ENCODE measurements around the gene SLC25A29.
"Not testable (repeated sequence)": the region's sequence is repeated elsewhere in the genome, so short reads cannot be mapped to it uniquely, and the experiment has no call there.

SLC25A29 gene, protein sequence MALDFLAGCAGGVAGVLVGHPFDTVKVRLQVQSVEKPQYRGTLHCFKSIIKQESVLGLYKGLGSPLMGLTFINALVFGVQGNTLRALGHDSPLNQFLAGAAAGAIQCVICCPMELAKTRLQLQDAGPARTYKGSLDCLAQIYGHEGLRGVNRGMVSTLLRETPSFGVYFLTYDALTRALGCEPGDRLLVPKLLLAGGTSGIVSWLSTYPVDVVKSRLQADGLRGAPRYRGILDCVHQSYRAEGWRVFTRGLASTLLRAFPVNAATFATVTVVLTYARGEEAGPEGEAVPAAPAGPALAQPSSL

DNA sequence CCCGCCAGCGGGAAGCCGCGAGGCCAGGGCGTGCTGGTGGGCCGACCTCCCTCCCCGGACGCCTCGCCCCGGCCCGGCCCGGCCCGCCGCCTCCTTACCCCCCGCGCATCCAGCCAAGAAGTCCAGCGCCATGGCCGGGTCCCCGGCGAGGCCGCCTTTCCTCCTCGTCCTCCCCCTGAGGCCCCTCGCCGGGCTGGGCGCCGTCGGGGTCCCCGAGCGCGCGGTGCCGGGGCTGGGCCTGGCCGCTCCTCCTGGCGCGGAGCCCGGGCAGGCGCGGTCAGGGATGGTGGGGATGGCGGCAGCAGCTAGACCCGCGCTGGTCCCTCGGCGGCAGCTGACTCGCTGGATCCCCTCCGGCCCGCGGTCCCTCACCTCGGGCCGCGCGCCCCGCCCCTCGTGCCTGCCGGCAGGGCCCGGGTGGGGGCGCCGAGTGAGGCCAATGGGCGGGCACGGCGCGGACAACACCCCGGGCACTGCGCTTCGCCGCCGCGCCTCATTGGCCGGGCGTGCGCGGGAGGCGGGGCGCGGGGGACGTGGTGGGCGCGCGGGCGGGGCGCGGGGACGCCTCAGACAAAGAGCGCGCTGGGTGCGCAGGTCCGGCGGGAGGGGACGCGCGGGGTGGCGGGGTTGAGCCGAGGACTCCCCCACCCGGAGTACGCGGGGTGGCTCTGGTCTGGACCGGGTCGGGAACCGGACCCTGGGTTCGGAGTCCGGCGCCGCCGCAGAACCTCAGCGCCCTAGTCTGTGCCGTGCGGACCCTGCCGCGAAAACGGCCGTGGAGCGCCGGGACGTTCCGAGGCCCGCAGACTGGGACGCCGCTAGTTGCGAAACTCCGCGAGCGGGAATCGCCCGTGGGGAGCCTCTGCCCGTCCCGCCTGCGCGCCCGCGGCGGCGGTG, at the start of gene SLC25A29:
SLC25A29 (minus strand) TSS at position 344 of the 897 bp plus-strand sequence; CDS start at position 132, 212 bp downstream.
- DNase-seq: peak; percentile 82
- in situ Hi-C loops (cut with MboI; ENCODE audit: low pct_unique_long_range_greater_than_20kb, low sequenced_read_pairs): no loop called here

DNA sequence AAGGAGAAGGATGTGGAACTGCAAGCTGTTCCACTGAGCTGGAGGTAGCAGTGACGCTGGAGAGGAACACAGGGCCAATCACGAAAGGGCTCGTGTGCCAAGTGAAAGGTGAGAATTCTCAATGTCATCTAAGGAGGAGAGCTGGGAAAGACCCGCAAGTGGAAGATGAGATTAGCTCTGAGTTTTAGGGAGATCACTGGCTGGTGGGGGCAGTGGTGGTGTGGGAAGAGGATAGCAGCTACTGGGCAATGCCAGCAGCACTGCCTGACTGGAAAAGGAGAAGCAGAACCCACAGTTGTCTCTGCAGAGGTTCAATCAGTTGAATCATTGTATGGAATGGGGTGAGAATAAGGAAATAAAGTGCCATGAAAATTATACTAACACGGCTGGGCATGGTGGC, 44.7 kb upstream of the SLC25A29 start:
- DNase-seq: no peak
- in situ Hi-C loops (cut with MboI; ENCODE audit: low pct_unique_long_range_greater_than_20kb, low sequenced_read_pairs): no loop called here

DNA sequence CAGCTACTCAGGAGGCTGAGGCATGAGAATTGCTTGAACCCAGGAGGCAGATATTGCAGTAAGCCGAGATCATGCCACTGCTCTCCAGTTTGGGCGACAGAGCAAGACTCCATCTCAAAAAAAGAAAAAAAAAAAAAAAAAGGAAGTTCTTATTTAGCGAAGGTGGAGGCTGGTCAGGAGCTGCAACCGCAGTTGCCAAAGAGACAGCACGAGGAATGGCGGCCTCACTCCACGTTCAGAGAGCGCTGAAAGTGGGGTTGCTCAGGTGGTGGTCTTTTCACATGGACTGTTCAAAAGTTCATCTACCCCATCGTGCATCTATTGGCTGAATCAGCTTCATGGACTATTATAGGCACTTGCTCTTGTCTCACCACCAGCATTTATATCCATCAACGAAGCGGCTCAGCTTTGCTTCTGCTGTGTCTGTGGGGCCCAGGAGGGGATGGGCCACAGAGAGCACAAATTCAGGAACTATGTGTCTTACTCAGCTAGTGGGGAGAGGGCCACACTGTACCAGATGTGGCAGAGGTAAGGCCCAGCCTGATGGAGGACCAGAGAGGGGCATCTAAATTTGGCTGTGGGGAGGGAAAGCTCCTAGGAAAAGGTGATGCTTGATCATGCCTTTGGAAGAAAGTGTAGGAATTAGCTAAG, 44.2 kb upstream of the SLC25A29 start:
- in situ Hi-C loops (cut with MboI; ENCODE audit: low pct_unique_long_range_greater_than_20kb, low sequenced_read_pairs): no loop called here
- DNase-seq: peak; percentile 16

DNA sequence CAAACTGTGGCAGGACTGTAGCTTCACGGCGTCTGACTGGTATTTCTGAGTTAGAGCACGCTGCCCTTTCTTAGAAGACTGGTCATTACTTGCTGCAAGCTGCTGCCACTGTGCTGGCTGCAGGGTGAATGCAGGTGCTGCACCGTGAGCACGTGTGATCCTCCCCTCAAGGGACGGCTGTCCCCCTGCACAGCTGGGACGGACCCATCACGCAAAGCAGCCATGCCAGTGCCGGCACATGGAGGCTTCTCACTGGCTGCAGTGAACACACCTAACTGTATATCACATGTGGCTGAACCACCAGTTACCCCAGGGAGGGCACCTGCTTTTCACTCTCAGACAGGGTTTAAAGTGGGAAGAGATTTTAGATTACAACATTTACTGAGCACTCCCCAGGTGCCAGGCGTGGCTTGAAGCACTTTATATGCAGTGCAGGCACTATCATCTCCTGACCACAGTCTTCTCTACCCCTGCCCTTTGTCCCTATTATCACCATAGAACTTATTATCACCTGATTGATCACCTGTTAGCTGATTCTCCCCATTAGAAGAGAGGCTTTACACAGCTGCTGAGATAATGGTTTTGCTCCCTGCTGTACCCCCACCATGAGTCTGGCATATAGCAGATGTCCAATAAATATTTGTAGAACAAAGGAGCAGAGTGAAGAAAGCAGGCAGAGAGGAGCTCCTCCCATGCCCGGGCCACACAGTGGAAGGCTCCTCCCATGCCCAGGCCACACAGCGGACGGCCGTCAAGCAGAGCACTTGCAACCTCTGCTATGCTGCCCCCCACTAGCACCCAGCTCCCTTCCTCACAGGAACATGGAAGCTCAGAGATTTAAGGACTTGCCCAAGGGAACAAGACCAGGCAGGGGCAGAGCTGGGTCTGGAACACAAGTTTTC, 42.8 kb upstream of the SLC25A29 start:
- in situ Hi-C loops (cut with MboI; ENCODE audit: low pct_unique_long_range_greater_than_20kb, low sequenced_read_pairs): no loop called here
- DNase-seq: no peak

DNA sequence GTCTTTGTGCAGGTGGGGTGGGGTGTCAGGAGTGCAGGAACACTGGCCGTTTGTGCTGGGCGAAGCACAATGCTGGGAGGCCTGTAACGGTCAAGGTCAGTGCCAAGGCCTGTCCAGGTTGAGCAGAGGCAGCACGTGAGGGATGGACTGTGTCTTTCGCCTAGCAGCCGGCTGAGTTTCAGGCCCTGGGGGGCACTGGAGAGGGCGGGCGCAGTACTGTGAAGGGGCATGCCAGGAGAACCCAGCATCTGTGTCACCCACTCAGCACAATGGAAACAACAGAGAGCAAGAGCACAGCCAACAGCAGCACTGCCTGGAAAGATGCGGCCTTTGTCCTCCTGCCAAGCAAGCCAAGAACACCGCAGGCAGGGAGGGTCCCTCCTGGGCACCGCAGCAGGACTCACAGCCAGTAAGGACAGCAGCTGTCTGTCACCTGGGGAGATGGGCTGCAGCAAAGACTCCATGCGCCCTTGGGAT, 42.0 kb upstream of the SLC25A29 start:
- DNase-seq: no peak
- in situ Hi-C loops (cut with MboI; ENCODE audit: low pct_unique_long_range_greater_than_20kb, low sequenced_read_pairs): no loop called here

DNA sequence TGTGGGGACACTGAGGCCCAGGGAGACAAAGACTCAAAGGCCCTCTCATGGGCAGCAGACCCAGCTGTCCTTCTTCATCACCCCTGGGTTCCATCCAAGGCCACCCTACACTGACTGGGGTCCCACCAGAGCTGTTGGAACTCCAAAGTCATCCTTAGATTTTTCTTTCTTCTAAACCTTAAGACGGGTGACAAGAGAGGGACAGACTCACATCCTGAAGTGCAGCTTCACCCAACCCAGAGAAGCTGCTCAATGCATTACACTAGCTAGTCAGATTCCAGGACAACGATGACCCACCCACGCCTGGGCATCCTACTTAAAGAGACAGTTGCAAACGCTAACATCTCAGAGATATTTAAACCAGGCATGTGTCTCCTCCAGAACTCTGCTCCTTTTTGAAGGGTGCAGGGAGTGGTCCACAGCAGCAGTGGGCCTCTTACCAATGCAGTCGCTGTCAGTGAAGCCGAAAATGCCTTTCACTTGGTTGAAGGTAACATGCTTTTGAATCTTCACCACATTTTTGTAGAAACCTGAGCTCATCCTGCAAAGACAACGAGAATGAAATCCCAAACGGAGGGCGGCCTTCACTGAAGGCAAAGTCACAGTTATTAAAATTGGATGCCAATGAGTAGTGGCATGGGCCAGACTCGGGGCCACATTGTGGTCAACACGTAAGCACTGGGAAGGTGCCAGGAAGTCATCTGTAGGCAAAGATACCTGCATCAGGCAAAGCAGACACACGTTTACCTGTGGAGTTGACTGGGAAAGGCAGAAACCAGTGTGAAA, 40.3 kb upstream of the SLC25A29 start:
- DNase-seq: no peak
- in situ Hi-C loops (cut with MboI; ENCODE audit: low pct_unique_long_range_greater_than_20kb, low sequenced_read_pairs): no loop called here

DNA sequence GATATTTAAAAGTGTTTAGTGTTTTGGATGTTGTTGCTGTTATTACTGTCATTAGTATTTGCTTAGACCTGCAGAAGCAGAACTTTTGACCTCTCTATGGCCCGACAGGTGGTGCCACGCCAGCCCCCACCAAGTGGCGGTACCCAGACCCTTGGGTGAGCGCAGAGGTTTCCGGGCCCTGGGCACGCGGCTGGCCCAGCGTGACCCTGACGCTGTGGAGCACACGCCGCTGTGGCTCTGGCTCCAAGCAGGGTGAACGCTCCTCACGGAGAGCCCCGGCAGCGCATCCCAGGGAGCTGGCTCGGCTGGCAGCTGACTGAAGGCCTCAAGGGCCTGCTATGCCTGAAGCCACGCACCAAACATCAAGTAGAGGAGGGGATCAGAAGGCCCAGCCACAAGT, 39.5 kb upstream of the SLC25A29 start:
- in situ Hi-C loops (cut with MboI; ENCODE audit: low pct_unique_long_range_greater_than_20kb, low sequenced_read_pairs): no loop called here
- DNase-seq: no peak

DNA sequence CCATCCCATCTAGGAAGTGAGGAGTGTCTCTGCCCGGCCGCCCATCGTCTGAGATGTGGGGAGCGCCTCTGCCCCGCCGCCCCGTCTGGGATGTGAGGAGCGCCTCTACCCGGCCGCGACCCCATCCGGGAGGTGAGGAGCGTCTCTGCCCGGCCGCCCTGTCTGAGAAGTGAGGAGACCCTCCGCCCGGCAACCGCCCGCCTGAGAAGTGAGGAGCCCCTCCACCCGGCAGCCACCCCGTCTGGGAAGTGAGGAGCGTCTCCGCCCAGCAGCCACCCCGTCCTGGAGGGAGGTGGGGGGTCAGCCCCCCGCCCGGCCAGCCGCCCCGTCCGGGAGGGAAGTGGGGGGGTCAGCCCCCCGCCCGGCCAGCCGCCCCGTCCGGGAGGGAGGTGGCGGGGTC, 38.4 kb upstream of the SLC25A29 start:
- DNase-seq; in situ Hi-C loops (cut with MboI; ENCODE audit: low pct_unique_long_range_greater_than_20kb, low sequenced_read_pairs): not testable (repeated sequence)

DNA sequence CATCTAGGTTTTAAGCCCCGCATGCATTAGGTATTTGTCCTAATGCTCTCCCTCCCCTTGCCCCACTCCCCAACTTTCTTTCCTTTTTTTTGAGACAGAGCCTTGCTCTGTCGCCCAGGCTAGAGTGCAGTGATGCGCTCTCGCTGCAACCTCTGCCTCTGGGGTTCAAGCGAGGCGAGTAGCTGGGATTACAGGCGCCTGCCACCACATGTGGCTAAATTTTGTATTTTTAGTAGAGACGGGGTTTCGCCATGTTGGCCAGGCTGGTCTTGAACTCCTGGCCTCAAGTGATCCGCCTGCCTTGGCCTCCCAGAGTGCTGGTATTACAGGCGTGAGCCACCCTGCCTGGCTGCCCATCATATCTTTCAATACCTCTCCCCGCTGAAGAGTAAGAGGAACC, 36.6 kb upstream of the SLC25A29 start:
- in situ Hi-C loops (cut with MboI; ENCODE audit: low pct_unique_long_range_greater_than_20kb, low sequenced_read_pairs); DNase-seq: not testable (repeated sequence)

DNA sequence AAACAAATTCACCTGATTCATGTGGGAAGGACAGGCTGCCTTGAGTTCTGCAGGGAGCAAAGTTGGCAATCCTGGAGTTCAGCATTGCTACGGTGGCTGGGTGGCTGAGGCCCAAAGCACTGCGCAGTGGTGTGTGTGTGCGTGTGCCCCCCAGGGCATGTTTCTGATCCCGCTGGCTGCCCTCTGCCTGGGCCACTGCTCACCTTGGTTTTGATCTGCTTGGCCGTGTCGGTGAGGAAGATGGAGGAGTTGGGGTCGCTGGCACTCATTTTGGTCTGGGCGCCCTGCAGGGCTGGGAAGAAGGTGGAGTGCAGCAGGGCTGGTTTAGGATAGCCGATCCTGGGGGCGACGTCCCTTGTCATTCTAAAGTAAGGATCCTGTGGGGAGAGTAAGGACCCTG, 36.0 kb upstream of the SLC25A29 start:
- in situ Hi-C loops (cut with MboI; ENCODE audit: low pct_unique_long_range_greater_than_20kb, low sequenced_read_pairs): no loop called here
- no peak for DNase-seq

DNA sequence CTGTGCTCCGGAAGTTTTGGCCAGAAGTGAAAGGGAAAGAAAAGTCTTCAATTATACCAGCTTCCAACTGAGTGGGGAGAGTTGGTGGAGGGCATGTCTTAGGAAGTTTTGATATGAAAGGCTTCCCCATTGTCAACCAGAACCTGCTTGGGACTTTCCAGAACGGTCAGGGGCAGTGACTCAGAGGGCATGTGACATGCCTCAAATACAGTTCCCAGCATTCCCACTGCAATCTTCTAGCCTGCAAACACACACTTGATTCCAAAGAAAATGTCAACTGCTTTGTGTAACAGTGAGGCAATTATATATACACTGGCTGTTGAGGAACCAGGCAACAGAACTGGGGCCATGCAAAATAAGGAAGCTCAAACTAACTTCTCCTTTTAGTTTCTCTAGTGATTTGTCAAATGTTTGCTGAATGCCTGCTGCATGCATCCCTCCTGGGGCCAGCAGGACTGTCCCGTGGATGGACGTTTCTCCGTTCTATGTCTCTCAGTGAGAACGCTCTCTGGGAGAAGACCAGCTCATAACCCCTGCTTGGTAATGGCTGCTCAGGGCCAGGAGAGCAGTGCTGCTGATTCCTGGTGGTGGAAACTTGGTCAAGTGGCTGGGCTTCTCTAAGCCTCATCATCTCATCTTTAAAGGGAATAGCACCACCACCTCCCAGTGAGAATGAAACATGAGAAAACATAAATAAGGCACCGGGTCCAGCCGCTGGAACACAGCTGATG, 35.2 kb upstream of the SLC25A29 start:
- peak; percentile 86 for DNase-seq
- in situ Hi-C loops (cut with MboI; ENCODE audit: low pct_unique_long_range_greater_than_20kb, low sequenced_read_pairs): no loop called here

DNA sequence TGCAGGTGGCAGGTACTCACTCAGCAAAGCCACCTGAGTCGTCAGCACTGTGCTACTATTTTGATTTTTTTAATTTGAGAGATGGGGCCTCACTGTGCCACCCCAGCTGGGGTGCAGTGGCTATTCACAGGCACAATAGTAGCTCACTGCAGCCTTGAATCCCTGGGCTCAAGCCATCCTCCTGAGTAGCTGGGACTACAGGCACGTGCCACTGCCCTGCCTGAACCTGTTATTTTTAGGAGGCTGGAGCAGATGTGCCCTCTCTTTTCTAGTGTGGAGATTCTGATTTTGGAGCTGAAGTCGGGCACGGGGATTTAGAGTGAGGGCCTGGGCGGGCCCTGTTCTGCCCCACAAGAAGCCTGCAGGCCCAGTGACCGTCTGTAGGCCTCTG, 34.2 kb upstream of the SLC25A29 start:
- no peak for DNase-seq
- in situ Hi-C loops (cut with MboI; ENCODE audit: low pct_unique_long_range_greater_than_20kb, low sequenced_read_pairs): no loop called here

DNA sequence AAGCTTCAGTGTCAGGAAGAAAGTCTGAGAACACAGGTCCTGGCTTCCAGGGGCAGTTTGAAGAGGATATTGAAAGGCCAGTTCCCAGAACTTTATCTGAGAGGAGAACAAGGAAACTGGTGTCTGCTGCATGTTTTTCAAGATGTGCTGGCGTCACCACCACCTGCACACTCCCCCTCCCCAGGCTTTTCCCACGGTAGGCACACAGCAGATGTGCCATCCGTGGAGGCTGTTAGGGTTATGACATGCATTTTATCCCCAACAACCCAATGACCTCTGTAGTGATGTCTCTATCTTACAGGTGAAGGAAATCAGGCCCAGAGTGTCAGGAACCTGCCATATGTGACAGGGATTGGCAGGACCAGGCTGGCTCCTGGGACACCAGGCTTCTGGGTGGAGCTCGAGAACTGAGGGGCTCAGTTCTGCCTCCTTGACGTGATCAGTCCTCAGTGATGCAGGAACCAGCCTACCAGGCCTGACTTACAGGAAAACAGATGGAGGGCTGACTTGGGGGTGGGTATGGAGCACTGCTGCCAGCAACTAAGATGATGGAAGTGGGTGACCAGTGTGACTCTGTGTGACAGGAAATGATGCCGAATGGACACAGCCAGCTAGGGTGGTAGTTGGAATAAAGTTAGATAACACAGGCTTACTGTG, 33.6 kb upstream of the SLC25A29 start:
- DNase-seq: no peak
- in situ Hi-C loops (cut with MboI; ENCODE audit: low pct_unique_long_range_greater_than_20kb, low sequenced_read_pairs): no loop called here

DNA sequence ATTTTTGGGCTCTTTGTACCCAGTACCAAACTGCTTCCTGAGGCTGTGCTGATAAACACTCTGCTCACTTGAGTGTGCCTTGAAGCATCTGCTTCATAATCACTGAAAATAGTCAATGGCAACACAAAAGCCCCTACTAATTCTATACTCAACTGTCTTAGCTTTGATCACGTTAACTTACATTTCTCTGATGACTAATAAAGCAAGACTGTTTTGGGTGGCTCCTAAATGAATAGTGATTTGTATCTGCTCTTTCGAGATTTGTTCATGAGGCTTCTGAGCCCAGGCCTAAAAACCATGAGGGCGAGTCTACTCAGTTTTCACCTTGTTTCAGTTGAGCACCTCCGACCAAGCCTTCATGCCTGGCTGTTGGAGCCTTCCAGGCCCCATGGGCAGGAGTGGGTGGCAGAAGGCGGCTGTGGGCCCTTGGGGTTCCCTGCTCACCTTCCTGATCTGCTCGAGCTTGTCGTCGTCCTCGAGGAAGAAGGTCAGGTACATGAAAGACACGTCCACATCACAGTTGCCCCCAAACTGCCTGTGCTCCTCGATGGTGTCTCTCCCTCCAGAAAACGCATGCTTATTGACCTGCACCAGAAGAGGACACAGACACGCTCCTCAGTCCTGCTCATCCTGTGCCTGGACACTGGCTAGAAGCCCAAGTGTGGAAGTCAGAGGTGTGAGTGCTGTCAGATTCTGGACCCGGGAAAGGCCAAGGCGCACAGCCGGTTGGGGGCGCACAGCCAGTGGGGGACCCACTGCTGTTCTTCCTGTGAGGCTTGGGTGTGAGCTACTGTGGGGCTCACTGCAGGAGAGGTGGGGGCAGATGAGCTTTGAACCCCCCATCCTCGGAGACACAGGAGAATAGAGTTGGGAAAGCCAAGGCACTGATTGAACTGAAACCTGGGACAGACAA, 30.6 kb upstream of the SLC25A29 start:
- in situ Hi-C loops (cut with MboI; ENCODE audit: low pct_unique_long_range_greater_than_20kb, low sequenced_read_pairs): no loop called here
- no peak for DNase-seq

DNA sequence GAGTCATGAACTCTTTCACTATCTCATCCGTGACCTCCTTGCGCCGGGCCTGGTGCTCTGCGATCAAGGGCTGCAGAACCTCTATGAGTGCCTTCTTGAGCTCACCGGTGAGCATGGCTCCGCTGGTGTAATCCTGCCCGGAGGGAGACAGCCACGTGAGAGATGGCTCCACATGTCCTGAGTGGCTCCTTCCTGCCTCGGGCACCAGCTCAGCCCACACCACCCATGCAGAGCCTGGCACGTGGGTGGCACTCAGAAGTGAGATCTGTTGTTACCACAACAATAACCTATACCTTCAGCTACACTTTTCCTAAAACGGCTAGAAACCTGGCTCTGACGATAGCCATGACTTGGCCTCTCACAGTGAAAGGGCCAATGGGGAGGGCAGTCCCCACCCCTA, 28.7 kb upstream of the SLC25A29 start:
- in situ Hi-C loops (cut with MboI; ENCODE audit: low pct_unique_long_range_greater_than_20kb, low sequenced_read_pairs): no loop called here
- no peak for DNase-seq

DNA sequence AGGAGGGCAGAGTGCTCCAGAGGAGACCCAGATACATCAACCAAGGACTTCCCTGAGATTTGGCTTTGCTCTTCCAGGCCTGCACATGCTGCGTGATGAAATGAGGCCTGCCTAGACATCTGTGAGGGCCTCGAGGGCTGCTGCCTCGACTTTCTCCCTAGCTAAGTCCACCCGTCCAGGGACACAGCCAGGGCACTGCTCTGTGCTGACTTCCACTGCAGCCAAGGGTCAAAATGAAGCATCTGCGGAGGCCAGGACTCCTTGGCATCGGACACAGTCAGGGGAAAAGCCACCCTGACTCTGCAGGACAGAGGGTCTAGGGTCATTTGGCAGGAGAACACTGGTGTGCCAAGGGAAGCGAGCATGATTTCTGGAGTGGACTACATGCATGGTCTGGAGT, 27.6 kb upstream of the SLC25A29 start:
- DNase-seq: no peak

More for the DNA sequence above, 27.6 kb upstream of the SLC25A29 start:
- in situ Hi-C loops (cut with MboI; ENCODE audit: low pct_unique_long_range_greater_than_20kb, low sequenced_read_pairs): no loop called here

Data from KBM-7 (cell line).